ENCODE measurements around the gene TRIM69. TPM values are rescaled to one million over a fixed set of nuclear protein-coding genes. Genes with fewer than 3 reads are reported as not detected.
A peak's percentile ranks its signal among the peaks of the same experiment; 100 is the strongest.

TRIM69 gene
- total RNA-seq, 1 experiment from 2014 or later: 9.2 TPM

- DNase-seq (ENCODE audit: low spot score): no peak
- in situ Hi-C loops (cut with HindIII; ENCODE audit: low sequenced_read_pairs): no loop called here
These were observed 53.9 kb downstream of the TRIM69 start for GRCh38 chr15:44790215-44790614.

GRCh38 chr15:44790656-44791055, 54.3 kb downstream of the TRIM69 start:
- in situ Hi-C loops (cut with HindIII; ENCODE audit: low sequenced_read_pairs): no loop called here
- DNase-seq (ENCODE audit: low spot score): no peak

- no peak for DNase-seq (ENCODE audit: low spot score)
- in situ Hi-C loops (cut with HindIII; ENCODE audit: low sequenced_read_pairs): no loop called here
These were observed 56.4 kb downstream of the TRIM69 start for GRCh38 chr15:44792715-44793114.

GRCh38 chr15:44794072-44794471, 57.7 kb downstream of the TRIM69 start:
- in situ Hi-C loops (cut with HindIII; ENCODE audit: low sequenced_read_pairs): no loop called here
- DNase-seq (ENCODE audit: low spot score): no peak

- in situ Hi-C loops (cut with HindIII; ENCODE audit: low sequenced_read_pairs): no loop called here
- DNase-seq (ENCODE audit: low spot score): no peak
These were observed 60.2 kb downstream of the TRIM69 start for GRCh38 chr15:44796508-44796907.

- in situ Hi-C loops (cut with HindIII; ENCODE audit: low sequenced_read_pairs): no loop called here
- DNase-seq (ENCODE audit: low spot score): no peak
These were observed 62.5 kb downstream of the TRIM69 start for GRCh38 chr15:44798826-44799225.

- in situ Hi-C loops (cut with HindIII; ENCODE audit: low sequenced_read_pairs): no loop called here
- DNase-seq (ENCODE audit: low spot score): no peak
These were observed 65.0 kb downstream of the TRIM69 start for GRCh38 chr15:44801364-44801763.

GRCh38 chr15:44801797-44802196, 65.5 kb downstream of the TRIM69 start:
- no peak for DNase-seq (ENCODE audit: low spot score)
- in situ Hi-C loops (cut with HindIII; ENCODE audit: low sequenced_read_pairs): no loop called here

- in situ Hi-C loops (cut with HindIII; ENCODE audit: low sequenced_read_pairs): no loop called here
- no peak for DNase-seq (ENCODE audit: low spot score)
These were observed 66.0 kb downstream of the TRIM69 start for GRCh38 chr15:44802336-44802735.

GRCh38 chr15:44804298-44805046, 68.1 kb downstream of the TRIM69 start:
- in situ Hi-C loops (cut with HindIII; ENCODE audit: low sequenced_read_pairs): no loop called here
- no peak for DNase-seq (ENCODE audit: low spot score)

- DNase-seq (ENCODE audit: low spot score): no peak
- in situ Hi-C loops (cut with HindIII; ENCODE audit: low sequenced_read_pairs): no loop called here
These were observed 72.2 kb downstream of the TRIM69 start for GRCh38 chr15:44808557-44808956.

GRCh38 chr15:44810237-44810636, 73.9 kb downstream of the TRIM69 start:
- in situ Hi-C loops (cut with HindIII; ENCODE audit: low sequenced_read_pairs): no loop called here
- DNase-seq (ENCODE audit: low spot score): no peak

- DNase-seq (ENCODE audit: low spot score): peak; percentile 2
- in situ Hi-C loops (cut with HindIII; ENCODE audit: low sequenced_read_pairs): no loop called here
These were observed 75.0 kb downstream of the TRIM69 start for GRCh38 chr15:44811337-44811736.

- DNase-seq (ENCODE audit: low spot score): peak; percentile 86
- in situ Hi-C loops (cut with HindIII; ENCODE audit: low sequenced_read_pairs): no loop called here
These were observed 75.7 kb downstream of the TRIM69 start for GRCh38 chr15:44812029-44812517.

- DNase-seq (ENCODE audit: low spot score): no peak
- in situ Hi-C loops (cut with HindIII; ENCODE audit: low sequenced_read_pairs): no loop called here
These were observed 76.9 kb downstream of the TRIM69 start for GRCh38 chr15:44813231-44813630.

Other genes with a start within 250 kb of the TRIM69 start
- gene EIF3J, start 199.4 kb upstream of the TRIM69 start, total RNA-seq (2014; rRNA removed; shearing (Covaris generic)): 77.0 and 101 TPM in 2 replicates
- gene SPG11, start 72.9 kb upstream of the TRIM69 start, total RNA-seq (2014; rRNA removed; shearing (Covaris generic)): 43.8 and 44.9 TPM in 2 replicates
- not detected in 2 replicates for gene PATL2, start 25.2 kb upstream of the TRIM69 start, total RNA-seq (2014; rRNA removed; shearing (Covaris generic))
- gene B2M, start 25.0 kb upstream of the TRIM69 start, total RNA-seq (2014; rRNA removed; shearing (Covaris generic)): 977 and 997 TPM in 2 replicates
- not detected in 2 replicates for gene TERB2, start 220.2 kb downstream of the TRIM69 start, total RNA-seq (2014; rRNA removed; shearing (Covaris generic))